DMS79 treated with DMSO at 0.1 percent for 48 hours (cell line): ENCODE data around the gene ABCD1.
"Not testable (repeated sequence)": the region's sequence is repeated elsewhere in the genome, so short reads cannot be mapped to it uniquely, and the experiment has no call there.

ENCODE experiments used
- DNase-seq: peaks from one replicate; lab custom pipeline; 2025; lab: John Stamatoyannopoulos, UW

The ABCD1 gene

GRCh38 chrX:153694256-153694655 lies 30.4 kb upstream of the ABCD1 start:
- not testable (repeated sequence) for DNase-seq

GRCh38 chrX:153694687-153695270 lies 29.9 kb upstream of the ABCD1 start:
- no peak for DNase-seq

DNA sequence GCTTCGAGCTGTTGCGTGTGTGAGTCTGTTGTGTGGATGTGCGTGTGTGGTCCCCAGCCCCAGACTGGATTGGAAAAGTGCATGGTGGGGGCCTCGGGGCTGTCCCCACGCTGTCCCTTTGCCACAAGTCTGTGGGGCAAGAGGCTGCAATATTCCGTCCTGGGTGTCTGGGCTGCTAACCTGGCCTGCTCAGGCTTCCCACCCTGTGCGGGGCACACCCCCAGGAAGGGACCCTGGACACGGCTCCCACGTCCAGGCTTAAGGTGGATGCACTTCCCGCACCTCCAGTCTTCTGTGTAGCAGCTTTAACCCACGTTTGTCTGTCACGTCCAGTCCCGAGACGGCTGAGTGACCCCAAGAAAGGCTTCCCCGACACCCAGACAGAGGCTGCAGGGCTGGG lies 28.6 kb upstream of the ABCD1 start:
- DNase-seq: no peak

DNA sequence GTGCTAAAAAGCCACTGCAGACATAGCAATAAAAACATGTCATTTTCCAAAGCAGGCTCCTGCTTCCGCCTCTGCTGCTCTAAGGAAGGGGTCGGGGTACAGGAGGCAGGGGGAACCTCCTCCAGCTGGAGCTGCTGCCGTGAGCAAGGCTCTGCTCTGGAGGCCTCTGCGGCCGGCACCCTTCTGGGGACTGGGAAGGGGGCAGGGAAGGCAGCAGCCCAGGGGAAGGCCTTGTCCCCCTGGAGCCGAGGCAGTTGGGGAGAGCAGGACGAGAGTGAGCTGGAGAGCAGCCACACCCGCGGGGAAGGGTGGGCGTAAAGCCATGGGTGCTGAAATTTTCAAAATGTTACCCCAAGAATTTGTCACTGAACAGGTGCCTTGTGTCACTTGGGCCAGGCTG lies 28.1 kb upstream of the ABCD1 start:
- DNase-seq: not testable (repeated sequence)

GRCh38 chrX:153696986-153697722 lies 27.5 kb upstream of the ABCD1 start:
- not testable (repeated sequence) for DNase-seq

DNA sequence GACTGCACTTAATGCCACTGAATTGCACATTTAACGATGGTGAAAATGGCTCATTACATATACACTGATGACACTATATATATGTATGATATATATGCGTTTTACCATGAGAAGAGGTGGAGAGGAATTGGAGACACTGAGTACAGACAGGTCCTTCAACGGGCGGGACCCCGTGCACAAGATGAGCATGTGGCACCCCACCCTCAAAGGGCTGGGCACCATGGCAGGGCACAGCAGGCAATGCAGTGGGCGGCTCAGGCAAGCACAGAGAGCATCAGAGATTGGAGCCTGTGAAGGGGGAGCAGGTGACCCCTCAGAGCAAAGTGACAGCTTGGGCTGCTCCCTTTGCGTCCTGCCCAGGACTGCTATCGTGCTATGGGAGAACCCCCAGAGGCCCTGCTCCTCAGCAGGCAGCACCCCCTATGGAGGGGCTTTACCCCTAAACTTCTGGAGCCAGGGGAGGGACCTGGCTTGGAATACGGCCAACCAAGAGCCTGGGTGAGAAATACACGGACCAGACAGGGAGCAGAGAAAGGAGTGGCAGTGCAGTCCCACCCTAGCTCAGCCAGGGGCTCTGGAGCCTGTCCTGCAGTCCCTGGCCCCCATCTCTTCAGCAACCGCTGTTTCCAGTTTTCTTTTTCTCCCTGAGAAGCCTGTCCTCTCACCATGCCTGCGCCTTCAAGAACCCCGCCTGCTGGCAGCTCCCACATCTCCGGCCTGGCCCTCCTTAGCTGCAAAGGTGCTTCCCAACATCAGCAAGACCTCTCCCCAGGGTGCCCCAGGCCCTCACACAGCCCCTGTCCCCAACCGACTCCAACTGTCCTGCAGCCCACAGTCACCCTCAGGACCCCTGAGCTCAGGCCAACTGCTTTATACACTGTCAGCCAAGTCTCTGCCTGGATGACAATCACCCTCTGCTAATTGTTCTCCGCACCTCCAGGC lies 26.5 kb upstream of the ABCD1 start:
- DNase-seq: no peak

- DNase-seq: not testable (repeated sequence)
Observed at GRCh38 chrX:153699210-153699783, 25.4 kb upstream of the ABCD1 start.

DNA sequence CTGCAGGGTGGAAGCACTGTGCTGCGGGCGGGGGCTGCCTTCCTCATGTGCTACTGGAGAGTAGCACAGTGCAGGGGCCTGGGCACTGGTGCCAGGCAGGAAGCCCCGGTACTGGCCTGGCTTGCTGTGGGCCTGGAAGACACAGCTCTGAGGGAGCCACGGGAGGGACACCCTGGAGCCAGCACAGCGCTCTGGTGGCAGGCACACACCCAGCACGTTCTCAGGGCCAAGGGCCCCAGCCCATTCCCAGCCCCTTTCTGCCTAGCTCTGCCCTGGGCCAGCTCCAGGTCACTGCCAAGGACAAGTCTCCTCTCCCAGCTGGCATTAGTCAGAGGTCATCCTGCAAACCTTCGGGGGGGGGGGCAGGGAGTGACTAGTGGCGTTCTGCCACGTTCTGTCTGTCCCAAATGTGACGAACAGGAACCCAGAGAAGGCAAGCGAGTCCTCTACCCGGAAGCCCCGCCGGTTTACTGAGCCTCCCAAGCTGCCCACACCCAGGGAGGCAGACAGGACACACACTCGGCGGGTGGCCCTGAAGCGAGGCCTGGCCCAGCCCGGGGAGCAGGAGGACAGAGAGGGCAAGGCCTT lies 24.8 kb upstream of the ABCD1 start:
- not testable (repeated sequence) for DNase-seq

GRCh38 chrX:153700376-153700945 lies 24.2 kb upstream of the ABCD1 start:
- no peak for DNase-seq

GRCh38 chrX:153700967-153701366 lies 23.7 kb upstream of the ABCD1 start:
- no peak for DNase-seq

DNA sequence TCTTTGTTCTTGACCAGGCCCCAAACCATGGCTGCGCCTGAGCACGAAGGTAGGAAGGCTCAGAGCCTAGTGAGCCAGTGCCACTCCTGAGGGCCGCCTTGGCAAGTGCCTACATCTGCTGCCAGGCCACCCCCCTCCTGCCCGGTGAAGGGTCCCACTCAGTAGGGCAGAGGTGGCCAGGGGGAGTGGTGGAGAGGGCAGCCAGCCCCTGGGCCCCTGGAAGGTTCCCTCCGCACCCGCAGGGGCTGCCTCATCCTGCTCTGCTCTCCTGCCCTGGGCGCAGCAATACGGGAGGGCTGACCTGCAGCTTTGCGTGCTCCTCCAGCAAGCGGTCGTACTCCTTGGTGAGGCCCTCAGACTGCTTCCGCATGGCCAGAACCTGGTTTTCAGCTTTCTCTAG lies 22.9 kb upstream of the ABCD1 start:
- no peak for DNase-seq

GRCh38 chrX:153702336-153703035 lies 22.2 kb upstream of the ABCD1 start:
- no peak for DNase-seq

- no peak for DNase-seq
Observed at GRCh38 chrX:153703036-153703370, 21.7 kb upstream of the ABCD1 start.

GRCh38 chrX:153704021-153704526 lies 20.6 kb upstream of the ABCD1 start:
- no peak for DNase-seq

- not testable (repeated sequence) for DNase-seq
Observed at GRCh38 chrX:153704631-153705402, 19.8 kb upstream of the ABCD1 start.

- DNase-seq: not testable (repeated sequence)
Observed at GRCh38 chrX:153705403-153706060, 19.1 kb upstream of the ABCD1 start.

DNA sequence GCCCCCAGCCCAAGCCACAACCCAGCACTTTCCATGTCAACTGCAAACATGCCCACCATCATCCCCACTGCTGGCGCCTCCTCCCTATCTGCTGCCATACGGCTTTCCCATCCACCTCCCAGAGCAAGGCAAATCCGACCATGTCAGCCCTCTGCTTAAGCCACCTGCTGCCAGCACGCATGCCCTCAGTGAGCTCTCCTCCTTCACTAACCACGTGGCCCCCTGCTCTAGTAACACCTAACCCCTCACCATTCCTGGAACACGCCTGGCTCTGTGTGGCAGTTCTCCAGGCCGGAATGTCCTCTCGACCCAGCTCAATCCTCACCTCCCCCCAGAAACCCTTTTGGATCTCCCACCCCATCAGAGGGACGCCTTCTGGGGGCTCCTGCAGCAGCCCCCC lies 17.9 kb upstream of the ABCD1 start:
- DNase-seq: no peak

GRCh38 chrX:153707406-153707805 lies 17.2 kb upstream of the ABCD1 start:
- DNase-seq: no peak

GRCh38 chrX:153708415-153708814 lies 16.2 kb upstream of the ABCD1 start:
- no peak for DNase-seq
